Body of pancreas (tissue), 4 donors: ENCODE data around the gene MYOCOS. TPM values are rescaled to one million over a fixed set of nuclear protein-coding genes. Genes with fewer than 3 reads are reported as not detected.

Experiments used
- ATAC-seq: fragments of 150-250 bp; one replicate; pipeline ENCODE4 v1.9.1; 2016
- DNase-seq, 4 donors: peaks; one replicate each; pipeline ENCODE4 v3.0.0-alpha.2; 2019
- H3K27ac ChIP-seq, 4 donors: fragments of 200-600 bp; sonication (generic); 1 replicate in 3 of 4; 2 replicates in 1 of 4; pipeline versions ENCODE4 v1.5.1 to v1.6.1; 2016 to 2019; ENCODE audit warnings: mild to moderate bottlenecking in 1 of 4, mixed read lengths in 1 of 4, moderate library complexity in 1 of 4
- H3K27me3 ChIP-seq, 2 donors: fragments of 200-600 bp; sonication (generic); one replicate each; pipeline ENCODE4 v1.6.0; 2016; ENCODE audit warnings: mild to moderate bottlenecking in 1 of 2
- H3K36me3 ChIP-seq, 2 donors: fragments of 200-600 bp; sonication (generic); replicated peaks in 1 of 2; 2 replicates each; pipeline ENCODE4 v1.5.1; 2016; ENCODE audit warnings: low read depth in 2 of 2; ENCODE audit not compliant: insufficient read depth in 1 of 2
- H3K4me1 ChIP-seq: fragments of 200-600 bp; sonication (generic); one replicate; pipeline ENCODE4 v1.6.0; 2016
- H3K4me3 ChIP-seq, 2 donors: fragments of 200-600 bp; sonication (generic); 1 replicate in 1 of 2; 2 replicates in 1 of 2; pipeline ENCODE4 v1.5.1; 2016 to 2019
- H3K9me3 ChIP-seq, 3 donors: fragments of 200-600 bp; sonication (generic); 1 replicate in 2 of 3; 2 replicates in 1 of 3; pipeline ENCODE4 v1.5.1; 2016
- POLR2A ChIP-seq, 3 donors: fragments of 450-650 bp; IDR thresholded peaks; one replicate each; pipeline ENCODE4 v1.6.1; 2016; ENCODE audit warnings: antibody characterized with exemption in 3 of 3, mild to moderate bottlenecking in 2 of 3
- WGBS, 2 donors: methylation state at CpG; one replicate each; pipeline ENCODE4 v1.1.5; 2017; 5-methylcytosine and 5-hydroxymethylcytosine counted together
- intact Hi-C: fragments of 100-400 bp; cut with DNase I; formaldehyde crosslinking; loops from one replicate; pipeline ENCODE4 v1.15.1; 2023
- total RNA-seq, 2 donors: library from RNA; depleted of rRNA; stranded (reverse); fragments of >200 nt; gene quantifications; one replicate each; pipeline ENCODE4 v1.1.0, GENCODE V29; 2016
- TF ChIP-seq, protein P1 (sequence below), 7 experiments: fragments of 450-650 bp in 4 of 7; fragments of 200-600 bp in 3 of 7; sonication (generic) in 3 of 7; IDR thresholded peaks; one replicate each; pipeline ENCODE4 v1.5.1; 2016 to 2019; ENCODE audit warnings: antibody characterized with exemption in 7 of 7

The MYOCOS gene
- total RNA-seq, 2 donors from 2014 or later: not detected

DNA sequence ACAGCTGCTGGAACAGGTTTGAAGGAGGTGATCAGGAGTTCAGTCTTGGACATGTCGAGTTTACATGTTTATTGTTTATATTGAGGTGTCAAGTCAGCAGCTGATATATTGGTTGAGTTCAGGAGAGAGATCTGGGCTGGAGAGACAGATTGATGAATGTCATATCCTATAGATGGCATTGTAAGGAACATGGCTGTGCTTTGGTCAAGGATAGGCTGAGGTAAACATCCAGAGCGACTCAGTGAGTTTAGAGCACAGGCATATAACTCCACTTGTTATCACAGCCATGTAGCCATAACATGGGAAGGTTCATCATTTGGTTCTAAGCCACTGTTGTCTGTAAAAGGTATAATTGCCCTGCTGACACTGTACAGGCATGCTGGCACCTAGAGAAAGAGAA is 5.5 kb upstream of the MYOCOS start:
- H3K9me3 ChIP-seq: no peaks in the 10 kb centered on the region
- TF ChIP-seq, protein P1, sequence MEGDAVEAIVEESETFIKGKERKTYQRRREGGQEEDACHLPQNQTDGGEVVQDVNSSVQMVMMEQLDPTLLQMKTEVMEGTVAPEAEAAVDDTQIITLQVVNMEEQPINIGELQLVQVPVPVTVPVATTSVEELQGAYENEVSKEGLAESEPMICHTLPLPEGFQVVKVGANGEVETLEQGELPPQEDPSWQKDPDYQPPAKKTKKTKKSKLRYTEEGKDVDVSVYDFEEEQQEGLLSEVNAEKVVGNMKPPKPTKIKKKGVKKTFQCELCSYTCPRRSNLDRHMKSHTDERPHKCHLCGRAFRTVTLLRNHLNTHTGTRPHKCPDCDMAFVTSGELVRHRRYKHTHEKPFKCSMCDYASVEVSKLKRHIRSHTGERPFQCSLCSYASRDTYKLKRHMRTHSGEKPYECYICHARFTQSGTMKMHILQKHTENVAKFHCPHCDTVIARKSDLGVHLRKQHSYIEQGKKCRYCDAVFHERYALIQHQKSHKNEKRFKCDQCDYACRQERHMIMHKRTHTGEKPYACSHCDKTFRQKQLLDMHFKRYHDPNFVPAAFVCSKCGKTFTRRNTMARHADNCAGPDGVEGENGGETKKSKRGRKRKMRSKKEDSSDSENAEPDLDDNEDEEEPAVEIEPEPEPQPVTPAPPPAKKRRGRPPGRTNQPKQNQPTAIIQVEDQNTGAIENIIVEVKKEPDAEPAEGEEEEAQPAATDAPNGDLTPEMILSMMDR (IDR thresholded peaks at IDR 0.05): no peak
- no peak for TF ChIP-seq POLR2A (IDR thresholded peaks at IDR 0.05)
- DNase-seq: no peak
- H3K27ac ChIP-seq: no peak overlapping the region
- no peak for ATAC-seq
- 61 to 67% methylated on average over 2 of the region's 2 CpGs for WGBS, 2 donors
- intact Hi-C loops: no loop called here
- H3K27me3 ChIP-seq: no peaks in the 10 kb centered on the region
- no peaks in the 10 kb centered on the region for H3K36me3 ChIP-seq
- no peaks in the 10 kb centered on the region for H3K4me1 ChIP-seq
- H3K4me3 ChIP-seq: no peak overlapping the region

GRCh38 chr1:171623651-171624331 is 1.7 kb downstream of the MYOCOS start:
- Histone ChIP-seq H3K4me1 (no peaks in the 10 kb centered on the region), H3K9me3 (no peaks in the 10 kb centered on the region), H3K4me3 (no peak overlapping the region), H3K27me3 (no peaks in the 10 kb centered on the region), H3K36me3 (no peaks in the 10 kb centered on the region), H3K27ac (no peak overlapping the region)
- no peak for DNase-seq
- no peak for ATAC-seq
- intact Hi-C loops: no loop called here
- WGBS, 2 donors: 63 to 71% methylated on average over 9 of the region's 9 CpGs
- no peak for TF ChIP-seq POLR2A (IDR thresholded peaks at IDR 0.05)

- ATAC-seq (no peak), DNase-seq (no peak)
- Histone ChIP-seq H3K4me1 (no peaks in the 10 kb centered on the region), H3K9me3 (no peaks in the 10 kb centered on the region), H3K4me3 (no peak overlapping the region), H3K27ac (no peak overlapping the region), H3K36me3 (no peaks in the 10 kb centered on the region), H3K27me3 (no peaks in the 10 kb centered on the region)
- TF ChIP-seq, protein P1 (IDR thresholded peaks at IDR 0.05): no peak
- no peak for TF ChIP-seq POLR2A (IDR thresholded peaks at IDR 0.05)
- WGBS, 2 donors: 77 to 79% methylated on average over 1 of the region's 1 CpG
- intact Hi-C loops: no loop called here
Measured at GRCh38 chr1:171625225-171625624, 3.2 kb downstream of the MYOCOS start.

DNA sequence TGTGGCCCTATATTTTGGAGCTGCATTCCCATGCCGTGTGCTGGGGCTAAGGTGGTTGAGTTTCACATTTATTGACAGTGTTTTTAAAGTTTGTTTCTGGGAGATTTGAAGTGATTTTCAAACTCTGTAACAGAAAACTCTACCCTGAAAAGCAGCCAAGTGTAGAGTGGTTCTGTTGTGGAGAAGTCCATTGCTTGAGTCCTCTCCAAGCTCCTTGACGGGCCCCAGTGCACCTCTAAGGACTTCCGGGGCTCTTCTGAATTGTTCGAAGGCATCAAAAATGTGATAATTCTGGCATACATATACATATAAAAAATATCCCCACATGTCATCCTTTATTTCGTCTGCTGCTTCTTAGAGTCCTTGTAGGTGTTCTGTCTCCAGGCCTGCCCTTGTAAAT is 5.0 kb downstream of the MYOCOS start:
- ATAC-seq (no peak), DNase-seq (no peak)
- intact Hi-C loops: no loop called here
- Histone ChIP-seq H3K27ac (no peak overlapping the region), H3K27me3 (no peaks in the 10 kb centered on the region), H3K4me1 (no peaks in the 10 kb centered on the region), H3K9me3 (no peaks in the 10 kb centered on the region), H3K36me3 (no peaks in the 10 kb centered on the region), H3K4me3 (no peak overlapping the region)
- no peak for TF ChIP-seq POLR2A (IDR thresholded peaks at IDR 0.05)
- TF ChIP-seq, protein P1 (IDR thresholded peaks at IDR 0.05): no peak
- 81 to 85% methylated on average over 5 of the region's 5 CpGs for WGBS, 2 donors

GRCh38 chr1:171628225-171628624 is 6.2 kb downstream of the MYOCOS start:
- 76 to 86% methylated on average over 2 of the region's 2 CpGs for WGBS, 2 donors
- intact Hi-C loops: no loop called here
- DNase-seq: no peak

More at GRCh38 chr1:171628225-171628624, 6.2 kb downstream of the MYOCOS start:
- H3K9me3 ChIP-seq: no peaks in the 10 kb centered on the region
- H3K4me3 ChIP-seq: no peak overlapping the region
- TF ChIP-seq, protein P1 (IDR thresholded peaks at IDR 0.05): no peak
- TF ChIP-seq POLR2A (IDR thresholded peaks at IDR 0.05): no peak
- no peaks in the 10 kb centered on the region for H3K4me1 ChIP-seq
- H3K27me3 ChIP-seq: no peaks in the 10 kb centered on the region
- no peak overlapping the region for H3K27ac ChIP-seq
- no peaks in the 10 kb centered on the region for H3K36me3 ChIP-seq
- ATAC-seq: no peak
